RPMI7951 (cell line): ENCODE data around the gene IKZF1. TPM values are rescaled to one million over a fixed set of nuclear protein-coding genes. Genes with fewer than 3 reads are reported as not detected.

Source experiments
- DNase-seq: peaks from one replicate; pipeline ENCODE4 v3.0.0-alpha.2; 2012; ENCODE audit warnings: low read depth
- total RNA-seq: library from RNA; depleted of rRNA; stranded (reverse); fragments of >200 nt; shearing (Covaris generic); gene quantifications from 2 replicates; pipeline ENCODE4 v1.2.3, GENCODE V29; 2014

IKZF1 gene
- total RNA-seq, 1 experiment from 2014 or later: not detected

DNA sequence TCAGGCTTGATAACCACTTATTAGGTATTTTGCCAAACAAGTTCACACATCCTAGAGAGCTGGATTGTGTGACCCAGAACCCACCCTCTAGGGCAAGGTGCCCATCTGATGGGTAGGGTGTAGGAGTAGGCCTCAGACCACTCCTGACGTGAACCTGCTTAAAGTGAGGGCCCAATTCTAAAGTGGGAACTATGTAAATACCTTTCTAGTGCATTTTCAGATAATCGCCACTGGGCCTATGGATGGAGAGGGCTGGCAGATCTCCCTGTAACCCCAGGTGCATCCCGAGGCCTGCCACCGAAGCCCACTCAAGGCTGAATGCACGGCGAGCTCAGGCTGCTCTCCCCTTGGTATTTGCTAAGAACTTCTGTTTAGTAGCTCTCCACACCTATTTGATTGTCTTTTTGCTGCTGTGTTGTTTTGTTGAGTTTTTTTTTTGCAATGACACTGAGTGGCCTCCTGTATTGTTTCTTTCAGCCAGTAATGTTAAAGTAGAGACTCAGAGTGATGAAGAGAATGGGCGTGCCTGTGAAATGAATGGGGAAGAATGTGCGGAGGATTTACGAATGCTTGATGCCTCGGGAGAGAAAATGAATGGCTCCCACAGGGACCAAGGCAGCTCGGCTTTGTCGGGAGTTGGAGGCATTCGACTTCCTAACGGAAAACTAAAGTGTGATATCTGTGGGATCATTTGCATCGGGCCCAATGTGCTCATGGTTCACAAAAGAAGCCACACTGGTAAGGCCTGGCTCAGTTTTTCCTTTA is 71.7 kb downstream of the IKZF1 start:
- DNase-seq: no peak

DNA sequence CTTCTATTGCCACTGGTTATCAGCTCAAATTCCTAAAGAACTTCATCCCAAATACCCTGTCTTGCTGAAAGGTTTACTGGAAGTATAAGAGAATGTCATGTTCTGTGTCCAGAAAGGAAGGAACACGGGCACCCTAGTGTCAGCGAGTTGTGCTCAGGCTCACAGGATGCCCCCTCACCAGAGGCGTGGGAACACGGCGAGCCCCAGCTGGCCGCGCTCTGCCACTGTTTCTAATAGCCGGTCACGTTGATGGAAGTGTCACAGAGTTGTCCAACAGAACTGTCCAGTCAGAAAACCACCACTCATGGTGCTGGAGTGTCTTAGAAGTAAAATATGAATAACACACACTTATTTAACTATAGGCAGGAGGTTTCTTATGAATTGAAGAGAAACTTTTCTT is 72.8 kb downstream of the IKZF1 start:
- no peak for DNase-seq

DNA sequence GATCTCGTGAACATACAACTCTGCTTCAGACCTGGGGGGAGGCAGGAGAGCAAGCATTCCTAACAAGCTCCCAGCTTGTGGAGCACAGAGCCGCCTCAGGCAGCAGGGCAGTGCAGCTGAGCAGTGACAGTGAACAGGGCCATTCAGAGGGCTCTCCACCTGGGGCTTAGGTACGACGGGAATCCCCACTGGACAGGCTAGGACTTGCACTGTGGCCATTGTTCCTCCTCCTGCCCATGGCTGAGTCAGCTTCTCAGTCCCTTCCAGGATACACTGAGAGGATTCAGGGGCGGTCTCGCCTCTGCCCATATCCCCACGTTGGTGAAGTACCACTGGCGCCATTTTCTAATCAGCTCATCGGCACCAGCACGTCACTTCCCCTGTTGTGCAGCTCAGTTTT is 74.6 kb downstream of the IKZF1 start:
- DNase-seq: no peak

DNA sequence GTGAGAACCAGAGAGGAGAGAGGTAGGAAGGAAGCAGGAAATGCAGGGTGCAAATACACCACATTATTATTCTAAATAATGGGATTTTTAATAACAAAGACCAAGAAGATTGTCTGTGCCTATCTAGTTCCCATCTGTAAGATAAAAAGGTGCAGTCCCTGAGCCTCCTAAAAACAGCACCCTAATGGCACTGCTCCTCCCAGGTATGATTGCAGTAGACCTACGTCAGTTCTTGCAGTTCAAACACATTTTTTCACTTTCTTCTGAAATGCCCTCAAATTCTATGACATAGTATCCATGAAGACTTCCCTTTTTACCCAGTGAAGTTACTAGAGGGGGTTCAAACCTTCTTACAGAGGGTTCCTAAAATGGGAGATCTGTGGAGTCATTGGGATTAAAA is 75.0 kb downstream of the IKZF1 start:
- no peak for DNase-seq

DNA sequence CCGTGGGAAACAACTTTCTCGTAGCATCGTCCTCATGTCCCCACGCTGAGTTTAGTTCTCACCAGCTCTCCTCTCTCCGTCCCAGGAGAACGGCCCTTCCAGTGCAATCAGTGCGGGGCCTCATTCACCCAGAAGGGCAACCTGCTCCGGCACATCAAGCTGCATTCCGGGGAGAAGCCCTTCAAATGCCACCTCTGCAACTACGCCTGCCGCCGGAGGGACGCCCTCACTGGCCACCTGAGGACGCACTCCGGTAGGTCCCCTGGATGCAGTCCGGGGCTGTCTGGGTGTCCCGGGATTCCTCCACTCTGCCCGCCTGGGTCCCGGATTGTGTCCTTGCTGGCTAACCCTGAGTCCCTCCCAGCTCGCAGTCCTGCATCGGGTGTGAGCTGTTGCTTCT is 77.9 kb downstream of the IKZF1 start:
- DNase-seq: no peak

DNA sequence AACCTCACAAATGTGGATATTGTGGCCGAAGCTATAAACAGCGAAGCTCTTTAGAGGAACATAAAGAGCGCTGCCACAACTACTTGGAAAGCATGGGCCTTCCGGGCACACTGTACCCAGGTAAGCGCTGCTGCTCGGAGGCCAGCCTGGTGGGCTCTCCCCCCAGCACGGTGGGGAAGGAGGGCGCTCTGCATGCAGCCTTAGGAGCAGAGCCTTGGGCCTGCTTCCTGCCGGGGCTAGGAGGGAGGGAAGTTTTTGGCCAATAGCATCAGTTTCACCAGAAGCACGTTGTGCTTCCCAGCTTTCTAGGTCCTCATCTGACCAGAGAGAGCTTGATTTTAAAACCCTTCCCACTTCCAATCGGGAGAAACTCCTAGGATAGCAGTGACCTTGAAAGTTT is 82.8 kb downstream of the IKZF1 start:
- no peak for DNase-seq

DNA sequence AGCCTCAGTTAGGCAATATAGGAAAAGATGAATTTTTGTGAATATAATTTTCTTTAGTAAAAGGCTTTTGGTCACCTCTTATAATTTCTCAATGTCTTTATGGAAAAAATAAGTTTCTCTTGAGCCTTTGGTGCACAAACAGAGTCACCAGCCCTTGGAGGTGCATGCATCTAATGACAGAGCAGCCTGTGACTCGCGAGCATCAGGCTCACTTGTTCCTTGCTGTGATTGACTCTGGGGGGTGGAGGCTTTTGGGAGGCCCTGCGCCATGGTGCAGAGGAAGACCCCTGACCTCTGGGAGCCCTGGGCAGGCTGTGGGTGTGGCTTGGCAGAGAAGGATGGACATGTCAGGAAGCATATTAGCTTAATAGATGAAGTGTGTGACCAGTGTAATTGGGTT is 85.4 kb downstream of the IKZF1 start:
- DNase-seq: no peak

DNA sequence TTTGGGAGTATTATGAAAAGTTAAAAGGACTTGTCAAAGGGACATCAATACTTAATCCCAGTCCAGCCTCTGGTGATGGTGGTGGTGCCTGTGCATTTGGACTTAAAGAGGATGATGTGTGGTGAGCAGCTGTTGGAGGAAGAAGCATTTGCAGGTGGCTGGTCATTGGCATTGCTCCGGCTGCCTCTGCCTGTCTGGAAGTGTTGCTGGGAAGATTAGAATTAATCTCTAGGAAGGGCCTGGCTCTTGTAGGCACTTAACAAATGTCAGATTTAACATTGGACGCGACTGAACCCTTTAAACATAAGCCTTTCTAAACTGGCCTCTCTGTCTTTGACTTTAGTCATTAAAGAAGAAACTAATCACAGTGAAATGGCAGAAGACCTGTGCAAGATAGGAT is 86.9 kb downstream of the IKZF1 start:
- DNase-seq: no peak

DNA sequence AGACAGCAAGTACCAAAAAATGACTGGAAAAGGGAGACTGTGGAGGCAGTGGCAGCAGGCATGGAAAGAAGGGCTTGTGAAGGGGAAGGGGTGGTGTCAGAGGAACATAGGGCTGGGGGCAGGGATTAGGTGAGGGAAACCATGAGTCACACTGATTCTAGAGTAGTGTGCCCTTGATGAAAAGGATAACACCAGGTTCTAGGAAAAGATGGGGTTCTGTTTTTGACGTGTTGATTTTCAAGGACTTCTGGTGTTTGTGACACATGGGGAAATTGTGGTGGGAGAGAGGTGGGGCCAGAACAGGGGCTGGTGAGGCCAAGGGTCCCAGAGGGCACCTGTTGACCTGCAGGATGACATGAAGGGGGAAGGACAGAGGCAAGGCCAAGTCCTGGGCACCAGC is 88.6 kb downstream of the IKZF1 start:
- DNase-seq: no peak

DNA sequence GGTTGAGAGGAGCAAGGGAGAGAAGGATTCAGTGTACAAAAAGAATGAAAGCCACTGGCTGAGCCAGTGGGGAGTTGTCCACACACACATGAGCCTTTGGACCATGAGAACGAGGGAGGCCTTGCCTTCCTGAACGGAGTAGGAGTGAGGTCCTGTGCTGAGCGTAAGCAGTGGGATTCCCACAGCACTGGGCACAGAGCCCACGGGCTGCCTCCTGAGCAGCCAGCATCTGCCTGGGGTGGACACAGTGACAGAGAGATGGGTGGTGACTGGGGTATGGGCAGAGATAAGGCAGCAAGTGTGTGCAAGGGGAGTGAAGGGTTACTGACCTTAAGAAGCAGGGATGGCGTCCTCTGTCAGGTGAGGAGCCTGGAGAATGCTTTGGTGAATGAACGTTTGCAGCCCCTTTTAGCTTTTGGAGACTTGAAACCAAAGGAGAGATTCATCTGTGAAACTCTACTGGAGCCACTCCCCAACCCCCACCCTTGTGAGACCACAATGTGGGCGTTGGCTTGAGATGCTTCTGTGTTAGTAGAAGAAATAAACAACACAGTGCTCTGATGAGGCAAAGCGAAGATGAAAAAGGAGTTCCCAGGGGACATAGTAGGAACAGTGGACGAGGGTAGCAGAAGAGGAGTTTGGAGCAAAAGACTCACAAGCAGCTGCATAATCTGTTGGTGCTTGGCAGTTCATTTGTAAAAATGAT is 89.2 kb downstream of the IKZF1 start:
- DNase-seq: no peak

DNA sequence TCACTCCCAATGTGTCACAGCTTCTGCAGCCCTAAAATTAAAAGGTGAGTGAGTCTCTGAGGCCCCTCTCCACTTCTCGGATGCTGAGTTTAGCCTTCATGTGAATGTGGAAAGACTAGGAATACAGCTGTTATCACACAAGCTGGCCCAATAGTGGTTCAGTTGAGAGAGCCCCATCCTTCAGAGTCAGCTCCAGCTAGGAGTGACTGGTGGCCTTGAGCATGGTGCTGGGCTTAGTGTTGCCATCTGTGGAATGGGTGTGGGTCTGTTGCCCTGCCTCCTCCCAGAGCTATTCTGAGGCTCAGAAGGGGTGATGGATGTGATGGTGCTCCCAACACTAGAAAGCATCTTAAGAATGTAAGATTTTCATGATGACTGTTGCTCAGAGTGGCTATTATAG is 89.8 kb downstream of the IKZF1 start:
- no peak for DNase-seq

DNA sequence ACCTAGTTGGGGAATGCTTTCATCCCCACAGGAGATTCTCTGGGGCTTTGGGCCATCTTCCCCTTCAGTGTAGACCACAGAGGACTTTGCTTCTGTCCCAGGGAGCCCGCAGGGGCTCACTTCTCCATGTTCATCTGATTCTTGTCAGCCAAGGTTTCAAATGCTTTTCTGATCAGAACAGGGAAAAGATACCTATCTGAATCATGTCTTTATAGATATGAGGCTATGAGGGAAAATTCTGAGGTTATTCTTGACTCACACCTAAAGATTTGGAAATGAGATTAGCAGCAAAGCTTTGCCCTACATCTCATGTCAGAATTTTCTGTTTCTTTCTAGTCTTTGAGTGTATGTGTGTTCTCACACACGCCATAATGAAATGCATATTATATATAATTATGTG is 92.3 kb downstream of the IKZF1 start:
- no peak for DNase-seq

DNA sequence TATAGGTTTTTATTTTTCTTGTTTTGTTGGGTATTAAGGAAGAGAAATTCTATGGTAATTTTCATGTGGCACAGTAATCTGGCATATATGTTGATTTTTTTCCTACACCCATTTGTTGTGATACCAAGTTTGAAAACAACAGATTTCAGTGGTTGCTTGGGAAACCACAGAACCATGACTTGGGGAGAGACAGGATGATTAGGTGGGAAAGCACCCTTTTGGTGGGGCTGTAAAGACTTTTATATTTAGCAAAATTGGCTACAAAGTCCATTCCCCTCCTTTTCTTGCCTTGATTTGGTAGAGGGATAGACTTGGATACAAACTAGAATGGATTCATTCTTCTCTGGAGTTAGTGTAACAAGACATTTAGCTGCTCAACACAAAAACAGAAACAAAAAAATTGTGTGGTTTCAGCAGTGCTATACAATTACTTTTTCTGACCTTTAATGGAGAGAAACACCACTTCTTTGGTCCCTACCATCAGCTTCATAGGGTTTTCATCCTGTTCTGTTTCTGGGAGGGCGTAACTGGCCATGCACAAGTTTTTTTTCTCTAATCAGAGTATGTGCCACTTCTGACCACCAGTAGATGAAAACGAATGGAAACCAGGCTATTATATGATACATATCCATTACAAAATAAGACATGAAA is 92.9 kb downstream of the IKZF1 start:
- DNase-seq: no peak

DNA sequence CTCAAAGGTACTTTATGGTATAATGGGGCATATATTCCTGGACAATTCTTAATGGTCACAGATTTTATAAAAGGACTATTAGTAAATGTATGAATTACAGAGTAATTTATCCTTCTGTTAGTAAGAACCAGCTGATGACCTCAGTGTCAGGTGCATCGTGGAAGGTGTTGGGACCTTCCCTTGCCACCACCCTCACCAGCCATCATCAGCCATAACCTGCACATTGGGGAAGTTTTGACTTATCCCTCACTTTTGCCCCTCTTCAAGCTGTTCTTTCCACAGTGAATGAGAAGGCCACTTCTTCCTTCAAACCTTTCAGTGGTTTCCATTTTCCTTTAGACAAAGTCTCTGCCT is 93.4 kb downstream of the IKZF1 start:
- DNase-seq: no peak

DNA sequence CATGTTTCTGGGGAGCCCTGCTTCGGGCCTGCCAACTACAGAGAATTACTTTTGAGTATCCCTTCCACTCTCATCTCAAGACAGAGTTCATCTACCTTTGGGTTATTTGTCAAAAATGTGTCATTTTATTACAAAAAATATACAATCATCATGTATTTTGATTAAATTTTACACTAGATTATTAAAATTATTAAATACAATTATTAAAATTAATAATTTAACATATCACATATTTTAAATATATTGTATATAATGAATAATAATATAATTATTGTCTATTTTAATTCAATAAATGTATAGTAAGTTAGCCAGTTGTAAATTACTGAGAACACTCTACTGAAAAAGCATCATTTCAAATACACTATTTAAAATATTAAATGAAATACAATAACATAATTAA is 94.7 kb downstream of the IKZF1 start:
- DNase-seq: no peak

DNA sequence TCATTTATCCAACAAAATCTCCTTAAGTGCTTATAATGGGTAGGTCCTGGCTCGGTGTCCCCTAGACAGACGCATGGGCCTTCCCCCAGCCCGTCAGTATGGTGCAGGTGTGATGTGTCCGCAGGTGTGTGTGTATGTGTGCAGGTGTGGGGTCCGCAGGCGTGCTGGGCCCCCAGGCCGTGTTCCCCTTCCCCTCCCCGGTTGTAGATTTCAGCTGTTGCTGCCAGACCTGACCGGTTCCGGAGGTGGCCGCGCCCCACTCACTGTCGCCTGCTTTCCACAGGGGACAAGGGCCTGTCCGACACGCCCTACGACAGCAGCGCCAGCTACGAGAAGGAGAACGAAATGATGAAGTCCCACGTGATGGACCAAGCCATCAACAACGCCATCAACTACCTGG is 95.1 kb downstream of the IKZF1 start:
- DNase-seq: no peak

DNA sequence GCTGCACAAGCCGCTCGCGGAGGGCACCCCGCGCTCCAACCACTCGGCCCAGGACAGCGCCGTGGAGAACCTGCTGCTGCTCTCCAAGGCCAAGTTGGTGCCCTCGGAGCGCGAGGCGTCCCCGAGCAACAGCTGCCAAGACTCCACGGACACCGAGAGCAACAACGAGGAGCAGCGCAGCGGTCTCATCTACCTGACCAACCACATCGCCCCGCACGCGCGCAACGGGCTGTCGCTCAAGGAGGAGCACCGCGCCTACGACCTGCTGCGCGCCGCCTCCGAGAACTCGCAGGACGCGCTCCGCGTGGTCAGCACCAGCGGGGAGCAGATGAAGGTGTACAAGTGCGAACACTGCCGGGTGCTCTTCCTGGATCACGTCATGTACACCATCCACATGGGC is 95.6 kb downstream of the IKZF1 start:
- DNase-seq: no peak

DNA sequence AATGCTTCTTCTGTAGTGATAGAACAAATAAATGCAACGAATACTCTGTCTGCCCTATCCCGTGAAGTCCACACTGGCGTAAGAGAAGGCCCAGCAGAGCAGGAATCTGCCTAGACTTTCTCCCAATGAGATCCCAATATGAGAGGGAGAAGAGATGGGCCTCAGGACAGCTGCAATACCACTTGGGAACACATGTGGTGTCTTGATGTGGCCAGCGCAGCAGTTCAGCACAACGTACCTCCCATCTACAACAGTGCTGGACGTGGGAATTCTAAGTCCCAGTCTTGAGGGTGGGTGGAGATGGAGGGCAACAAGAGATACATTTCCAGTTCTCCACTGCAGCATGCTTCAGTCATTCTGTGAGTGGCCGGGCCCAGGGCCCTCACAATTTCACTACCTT is 99.9 kb downstream of the IKZF1 start:
- peak; percentile 15 for DNase-seq

DNA sequence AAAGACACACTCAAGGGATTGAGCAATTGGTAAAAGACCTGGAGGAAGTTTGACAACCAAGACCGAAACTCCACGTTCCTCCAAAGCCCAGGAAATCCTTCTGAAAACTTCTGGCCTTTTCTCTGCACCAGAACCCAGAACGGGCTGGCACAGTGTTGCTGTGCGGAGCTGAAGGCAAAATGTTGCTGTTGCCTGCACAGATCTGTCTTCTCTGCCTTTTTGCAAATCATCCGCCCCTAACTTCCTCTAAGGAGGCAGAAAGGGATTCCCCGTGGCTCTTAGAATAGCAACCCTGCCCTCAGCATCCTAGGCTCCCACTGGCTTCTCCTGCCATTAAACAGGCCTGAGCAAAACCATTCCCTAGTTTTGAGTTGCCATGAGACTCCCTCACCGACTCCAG is 100.7 kb downstream of the IKZF1 start:
- no peak for DNase-seq

DNA sequence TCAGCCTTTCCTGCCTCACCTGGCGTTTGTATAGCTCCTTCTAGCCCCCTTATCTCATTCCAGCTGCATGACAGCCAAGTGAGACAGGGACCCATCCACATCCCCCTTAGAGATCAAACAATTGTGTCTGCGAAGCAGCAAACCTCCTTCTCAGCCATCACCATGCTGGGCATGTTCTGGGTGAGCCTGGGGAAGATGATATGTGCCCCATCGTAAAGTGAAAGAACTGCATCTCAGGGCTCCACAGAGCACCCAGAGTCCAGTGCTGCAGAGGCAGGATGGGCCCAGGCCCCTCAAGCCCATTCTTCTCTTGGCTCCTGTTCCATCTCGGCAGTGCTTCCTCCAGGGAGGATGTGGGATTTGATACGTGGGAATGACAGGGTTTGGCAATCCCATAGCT is 102.4 kb downstream of the IKZF1 start:
- no peak for DNase-seq

DNA sequence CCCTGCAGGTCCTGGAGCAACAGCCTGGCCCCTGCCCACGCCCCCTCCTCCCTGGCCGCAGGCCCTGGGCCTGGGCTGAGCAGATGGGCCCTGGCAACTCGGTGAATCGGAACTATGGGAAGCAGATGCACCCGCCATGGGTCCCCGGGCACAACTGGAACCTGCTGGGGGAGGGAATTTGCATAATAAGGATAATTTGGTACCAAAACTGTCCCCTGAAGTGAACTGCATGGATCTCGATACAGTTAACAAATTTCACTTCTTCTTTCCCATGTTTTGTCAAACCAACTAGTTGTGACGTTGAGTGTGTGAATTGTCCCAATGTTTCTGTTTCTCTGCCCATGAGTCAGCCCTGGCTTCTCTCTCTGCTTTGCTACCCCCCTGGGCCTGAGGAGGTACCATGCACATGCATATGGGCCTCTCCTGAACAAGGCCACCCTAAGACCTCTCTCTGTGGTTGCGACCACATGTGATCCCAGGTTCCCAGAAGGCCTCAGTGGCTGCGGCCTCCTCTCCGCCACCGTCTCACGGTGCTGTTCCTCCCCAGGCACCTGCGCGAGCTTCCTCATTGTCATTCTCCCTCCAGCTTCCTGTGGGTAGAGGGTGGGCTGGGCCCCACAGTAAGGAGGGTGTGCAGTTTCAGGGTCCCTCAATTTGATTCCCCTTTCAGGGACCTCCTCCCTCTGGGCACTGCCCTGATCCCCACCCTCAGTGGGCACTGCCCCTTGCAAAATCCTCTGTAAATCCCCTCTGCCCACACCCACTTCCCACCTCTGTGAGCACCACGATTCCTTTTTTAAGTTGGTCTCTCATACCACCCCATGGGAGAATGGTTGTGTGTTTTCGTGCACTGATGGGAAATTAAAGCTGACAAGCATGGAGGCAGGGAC is 105.6 kb downstream of the IKZF1 start:
- DNase-seq: no peak

DNA sequence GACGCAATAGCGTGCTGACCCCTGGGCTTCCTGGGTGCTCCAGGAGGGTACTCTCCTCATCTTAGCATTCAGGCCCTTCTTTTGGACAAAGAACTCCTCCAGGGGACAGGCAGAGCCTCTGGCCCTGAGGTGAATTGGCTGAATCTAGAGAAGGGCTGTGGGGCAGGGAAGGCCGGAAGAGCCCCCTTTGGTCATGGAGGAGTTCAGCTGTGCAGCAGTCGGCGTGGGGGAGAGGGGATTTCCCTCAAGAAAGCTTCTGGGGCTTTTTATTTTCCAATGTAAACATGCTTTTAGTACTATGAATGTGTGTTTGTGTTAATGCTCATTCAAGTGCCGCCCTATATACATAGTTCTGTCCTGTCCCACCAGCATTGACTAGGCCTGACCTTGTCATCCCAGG is 106.8 kb downstream of the IKZF1 start:
- DNase-seq: no peak
